ENCODE results near the gene TARBP2.

GRCh38 chr12:53507603-53507885 lies 6.5 kb downstream of the TARBP2 start:
- TF ChIP-seq CTCF (IDR thresholded peaks at IDR 0.05) (no peak), POLR2A (IDR thresholded peaks at IDR 0.05) (no peak)
